ENCODE results near the gene ATP13A4. TPM values are rescaled to one million over a fixed set of nuclear protein-coding genes. Genes with fewer than 3 reads are reported as not detected.

The ATP13A4 gene
- 1 to 10 TPM in 6 of 10 donors, under 1 TPM in 4; 0.31 to 3.5 (median 1.2) TPM for polyA plus RNA-seq (ENCODE audit: insufficient read length in 10 of 10)
- long read RNA-seq, donor 1, result 0 reads
- long read RNA-seq, donor 2, result 0 reads
- long read RNA-seq, donor 3, result 0 reads
- long read RNA-seq, donor 4, result 0 reads
- long read RNA-seq, donor 5, result 0 reads
- long read RNA-seq, donor 6, result 0 reads
- long read RNA-seq, donor 7, result 0 reads
- long read RNA-seq, donor 8, result 0 reads
- long read RNA-seq, donor 9, result 0 reads

GRCh38 chr3:193554811-193555210 is at the start of gene ATP13A4:
Gene ATP13A4, minus strand, starts transcription at chr3:193554895. Its CDS starts 96 bp downstream, at chr3:193554799.
- no peak for DNase-seq

GRCh38 chr3:193599393-193599792 is 44.7 kb upstream of the ATP13A4 start:
- no peak for DNase-seq

- no peak for DNase-seq
Observed at GRCh38 chr3:193598202-193598601, 43.5 kb upstream of the ATP13A4 start.

GRCh38 chr3:193595939-193596487 is 41.3 kb upstream of the ATP13A4 start:
- DNase-seq, result no peak

- no peak for DNase-seq
Observed at GRCh38 chr3:193594946-193595689, 40.4 kb upstream of the ATP13A4 start.

GRCh38 chr3:193593668-193594030 is 39.0 kb upstream of the ATP13A4 start:
- no peak for DNase-seq

GRCh38 chr3:193592841-193593667 is 38.4 kb upstream of the ATP13A4 start, which contains the start of gene OPA1:
Gene OPA1, plus strand, starts transcription at chr3:193593208. Its CDS starts 170 bp downstream, at chr3:193593378.
- peak; percentile 99 for DNase-seq

- peak in 1 of 3 donors; percentile 38 for DNase-seq
Observed at GRCh38 chr3:193590088-193590856, 35.6 kb upstream of the ATP13A4 start.

GRCh38 chr3:193589616-193590015 is 34.9 kb upstream of the ATP13A4 start:
- no peak for DNase-seq

- no peak for DNase-seq
Observed at GRCh38 chr3:193589129-193589528, 34.4 kb upstream of the ATP13A4 start.

- no peak for DNase-seq
Observed at GRCh38 chr3:193586526-193586925, 31.8 kb upstream of the ATP13A4 start.

GRCh38 chr3:193585530-193585929 is 30.8 kb upstream of the ATP13A4 start:
- DNase-seq, result no peak

GRCh38 chr3:193574488-193575070 is 19.9 kb upstream of the ATP13A4 start:
- no peak for DNase-seq

- DNase-seq, result no peak
Observed at GRCh38 chr3:193573403-193574191, 18.9 kb upstream of the ATP13A4 start.

- DNase-seq, result peak; percentile 53 to 80 (median 64)
Observed at GRCh38 chr3:193572426-193572908, 17.8 kb upstream of the ATP13A4 start.

- no peak for DNase-seq
Observed at GRCh38 chr3:193569119-193569518, 14.4 kb upstream of the ATP13A4 start.

GRCh38 chr3:193564012-193564411 is 9.3 kb upstream of the ATP13A4 start:
- no peak for DNase-seq

GRCh38 chr3:193563426-193563825 is 8.7 kb upstream of the ATP13A4 start:
- DNase-seq, result no peak

- DNase-seq, result no peak
Observed at GRCh38 chr3:193560870-193561269, 6.2 kb upstream of the ATP13A4 start.

- no peak for DNase-seq
Observed at GRCh38 chr3:193560091-193560490, 5.4 kb upstream of the ATP13A4 start.

Data from muscle of back (tissue), 13 donors.